Natural killer cell treated with Interleukin-12 subunit alpha and Interleukin-12 subunit beta and Interleukin-15 and Interleukin-18, amount 100 ng/mL, for 72 hours (primary cell): ENCODE data around the gene SLC30A10. TPM values are rescaled to one million over a fixed set of nuclear protein-coding genes. Genes with fewer than 3 reads are reported as not detected.
"Not testable (repeated sequence)": the region's sequence is repeated elsewhere in the genome, so short reads cannot be mapped to it uniquely, and the experiment has no call there.

Source experiments
- ATAC-seq, 2 donors: fragments of 150-1000 bp; cut with Tn5 transposase in 1 of 2; sonication (Bioruptor Pico), chemical (Tn5 transposase) in 1 of 2; 2 replicates each; pipeline ENCODE4 v1.10.0; 2021
- DNase-seq: peaks from one replicate; pipeline ENCODE4 v3.0.0; 2022; ENCODE audit warnings: low spot score
- H3K27ac Mint-ChIP-seq, 2 donors: 1 replicate in 1 of 2; 2 replicates in 1 of 2; pipeline ENCODE4 v1.8.0; 2022; ENCODE audit warnings: mixed read lengths in 2 of 2, mild to moderate bottlenecking in 1 of 2, moderate library complexity in 1 of 2
- H3K27me3 Mint-ChIP-seq, 2 donors: 1 replicate in 1 of 2; 2 replicates in 1 of 2; pipeline ENCODE4 v1.8.0; 2022; ENCODE audit warnings: mixed read lengths in 2 of 2
- H3K36me3 Mint-ChIP-seq: one replicate; pipeline ENCODE4 v1.8.0; 2022; ENCODE audit warnings: mixed read lengths
- H3K4me1 Mint-ChIP-seq, 2 donors: 1 replicate in 1 of 2; 2 replicates in 1 of 2; pipeline ENCODE4 v1.8.0; 2022; ENCODE audit warnings: low read depth in 2 of 2, mixed read lengths in 2 of 2, mild to moderate bottlenecking in 1 of 2
- H3K4me3 Mint-ChIP-seq: one replicate; pipeline ENCODE4 v1.8.0; 2022; ENCODE audit warnings: mixed read lengths
- H3K9me3 Mint-ChIP-seq: 2 replicates; pipeline ENCODE4 v1.8.0; 2022; ENCODE audit warnings: mixed read lengths
- total RNA-seq, 2 donors: library from RNA; stranded (reverse); gene quantifications; one replicate each; pipeline ENCODE4 v1.2.3, GENCODE V29; 2022

Gene SLC30A10
- total RNA-seq: not detected

DNA sequence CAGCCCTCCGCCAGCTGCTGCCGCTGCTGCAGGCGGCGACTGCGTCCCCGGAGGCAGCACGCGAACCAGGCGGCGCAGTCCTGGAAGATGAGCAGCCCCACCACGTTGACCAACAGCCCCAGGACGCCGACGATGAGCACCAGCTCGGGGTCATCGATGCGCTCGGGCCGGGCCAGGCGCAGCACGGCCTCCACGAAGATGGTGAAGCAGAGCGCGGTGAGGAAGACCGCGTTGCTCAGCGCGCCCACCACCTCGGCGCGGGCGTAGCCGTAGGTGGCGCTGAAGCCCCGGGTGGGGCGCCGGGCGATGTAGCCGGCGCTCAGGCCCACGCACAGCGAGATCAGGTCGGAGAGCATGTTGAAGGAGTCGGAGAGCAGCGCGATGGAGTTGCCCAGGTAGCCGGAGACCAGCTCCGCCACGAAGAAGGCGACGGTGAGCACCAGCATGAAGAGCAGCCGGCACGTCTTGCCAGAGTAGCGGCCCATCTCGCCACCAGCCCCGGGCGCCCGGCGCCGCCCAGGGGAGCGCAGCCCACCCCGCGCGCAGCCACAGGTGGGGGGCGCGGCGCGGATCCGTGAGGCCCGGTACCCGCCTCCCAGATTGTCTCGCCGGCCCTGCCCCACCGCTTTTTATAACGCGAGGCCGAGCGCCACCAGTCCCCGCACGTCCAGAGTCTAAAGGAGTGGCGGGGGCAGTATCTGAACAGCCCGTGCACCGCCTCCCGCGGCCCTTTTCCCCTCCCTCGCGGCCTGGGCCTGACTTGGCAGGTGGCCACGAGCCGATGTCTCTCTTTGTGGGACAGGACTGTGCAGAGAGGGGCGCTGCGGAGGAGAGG lies at the start of gene SLC30A10:
SLC30A10 (minus strand) TSS at position 602 of the 835 bp plus-strand sequence; CDS start at position 485, 117 bp downstream.
- DNase-seq: no peak
- Mint-ChIP-seq H3K4me1 (peaks cover 0 to 5% of the 10 kb centered on the region in 2 donors), H3K27ac (no peak within 1 kb of the TSS), H3K9me3 (no peaks in the 10 kb centered on the region), H3K4me3 (peak within 1 kb of the TSS; percentile 49), H3K36me3 (peaks cover 6% of the 10 kb centered on the region), H3K27me3 (peaks cover 29 to 37% of the 10 kb centered on the region in 2 donors)
- peak; percentile 39 to 51 for ATAC-seq

DNA sequence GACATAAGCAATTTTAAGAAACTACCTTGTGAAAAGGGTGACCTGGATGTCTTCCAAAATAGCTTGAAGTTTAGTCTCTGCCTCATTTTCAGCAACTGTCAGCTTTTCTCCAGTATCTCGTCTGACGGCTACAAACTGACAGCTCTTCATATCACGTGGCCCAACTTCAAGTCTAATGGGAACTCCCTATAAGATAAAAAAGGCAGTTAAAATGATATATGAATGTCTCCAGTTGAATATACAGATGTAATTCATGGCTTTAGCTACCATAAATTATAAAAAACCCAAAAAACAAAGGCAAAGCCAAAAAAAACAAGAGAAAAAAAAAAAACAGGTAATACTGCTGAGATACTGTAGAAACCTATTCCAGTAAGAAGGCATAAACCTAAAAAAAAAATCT lies 44.9 kb upstream of the SLC30A10 start:
- Mint-ChIP-seq H3K27me3 (no peaks in the 10 kb centered on the region), H3K4me3 (no peak overlapping the region), H3K4me1 (no peaks in the 10 kb centered on the region), H3K27ac (no peak overlapping the region), H3K9me3 (no peaks in the 10 kb centered on the region), H3K36me3 (peaks cover 19% of the 10 kb centered on the region)
- no peak for ATAC-seq
- DNase-seq: no peak

- Mint-ChIP-seq H3K27ac (peak overlapping the region in 1 of 2 donors; percentile 2), H3K27me3 (no peaks in the 10 kb centered on the region), H3K4me1 (peaks cover 8 to 11% of the 10 kb centered on the region in 2 donors), H3K36me3 (peaks cover 11% of the 10 kb centered on the region), H3K9me3 (no peaks in the 10 kb centered on the region), H3K4me3 (no peak overlapping the region)
- DNase-seq: no peak
- no peak for ATAC-seq
Observed at GRCh38 chr1:219967361-219967760, 39.0 kb upstream of the SLC30A10 start.

- H3K4me1 Mint-ChIP-seq: peaks cover 8 to 11% of the 10 kb centered on the region in 2 donors
- H3K9me3 Mint-ChIP-seq: no peaks in the 10 kb centered on the region
- no peak overlapping the region for H3K27ac Mint-ChIP-seq
- no peak for DNase-seq
- H3K4me3 Mint-ChIP-seq: no peak overlapping the region
- no peak for ATAC-seq
- H3K27me3 Mint-ChIP-seq: no peaks in the 10 kb centered on the region
- H3K36me3 Mint-ChIP-seq: peaks cover 11% of the 10 kb centered on the region
Observed at GRCh38 chr1:219966071-219966349, 37.7 kb upstream of the SLC30A10 start.

- H3K27ac Mint-ChIP-seq: no peak overlapping the region
- H3K4me1 Mint-ChIP-seq: peaks cover 8 to 11% of the 10 kb centered on the region in 2 donors
- H3K9me3 Mint-ChIP-seq: no peaks in the 10 kb centered on the region
Observed at GRCh38 chr1:219965285-219966070, 37.1 kb upstream of the SLC30A10 start.

GRCh38 chr1:219963432-219963831 lies 35.1 kb upstream of the SLC30A10 start:
- Mint-ChIP-seq H3K27me3 (no peaks in the 10 kb centered on the region), H3K4me3 (no peak overlapping the region), H3K36me3 (peaks cover 11% of the 10 kb centered on the region), H3K27ac (no peak overlapping the region), H3K9me3 (no peaks in the 10 kb centered on the region), H3K4me1 (peaks cover 8 to 11% of the 10 kb centered on the region in 2 donors)
- DNase-seq: no peak
- no peak for ATAC-seq

More at GRCh38 chr1:219965285-219966070, 37.1 kb upstream of the SLC30A10 start:
- DNase-seq (no peak), ATAC-seq (peak in 1 of 2 donors; percentile 5)
- H3K36me3 Mint-ChIP-seq: peaks cover 11% of the 10 kb centered on the region
- no peak overlapping the region for H3K4me3 Mint-ChIP-seq
- H3K27me3 Mint-ChIP-seq: no peaks in the 10 kb centered on the region

DNA sequence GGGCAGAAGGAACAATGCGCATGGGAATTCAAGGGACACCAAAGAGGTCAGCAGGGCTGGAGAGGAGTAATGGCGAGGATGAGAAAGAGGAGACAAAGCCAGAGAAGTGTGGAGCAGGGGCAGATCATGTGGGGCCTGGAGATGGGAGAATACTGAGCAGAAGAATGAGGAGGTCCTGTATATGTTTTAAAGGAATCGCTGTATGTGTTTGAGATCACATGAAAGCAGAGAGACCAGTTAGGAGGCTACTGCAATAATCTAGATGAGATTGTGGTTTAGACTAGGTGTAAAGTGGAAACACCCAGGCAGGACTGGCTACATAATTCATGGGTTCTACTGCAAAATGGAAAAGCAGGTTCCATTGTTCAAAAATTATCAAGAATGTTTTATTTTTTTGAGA lies 33.3 kb upstream of the SLC30A10 start:
- Mint-ChIP-seq H3K27me3 (no peaks in the 10 kb centered on the region), H3K27ac (no peak overlapping the region), H3K4me1 (no peaks in the 10 kb centered on the region), H3K36me3 (no peaks in the 10 kb centered on the region), H3K9me3 (no peaks in the 10 kb centered on the region), H3K4me3 (no peak overlapping the region)
- ATAC-seq (peak; percentile 20 to 54), DNase-seq (no peak)

GRCh38 chr1:219959540-219960203 lies 31.3 kb upstream of the SLC30A10 start:
- Mint-ChIP-seq H3K36me3 (no peaks in the 10 kb centered on the region), H3K9me3 (no peaks in the 10 kb centered on the region), H3K4me1 (no peaks in the 10 kb centered on the region), H3K27ac (no peak overlapping the region), H3K27me3 (peaks cover 0 to 6% of the 10 kb centered on the region in 2 donors), H3K4me3 (no peak overlapping the region)
- DNase-seq (no peak), ATAC-seq (no peak)

GRCh38 chr1:219958875-219959417 lies 30.6 kb upstream of the SLC30A10 start:
- Mint-ChIP-seq H3K27me3 (peaks cover 2 to 7% of the 10 kb centered on the region in 2 donors), H3K4me1 (no peaks in the 10 kb centered on the region), H3K4me3 (no peak overlapping the region)

DNA sequence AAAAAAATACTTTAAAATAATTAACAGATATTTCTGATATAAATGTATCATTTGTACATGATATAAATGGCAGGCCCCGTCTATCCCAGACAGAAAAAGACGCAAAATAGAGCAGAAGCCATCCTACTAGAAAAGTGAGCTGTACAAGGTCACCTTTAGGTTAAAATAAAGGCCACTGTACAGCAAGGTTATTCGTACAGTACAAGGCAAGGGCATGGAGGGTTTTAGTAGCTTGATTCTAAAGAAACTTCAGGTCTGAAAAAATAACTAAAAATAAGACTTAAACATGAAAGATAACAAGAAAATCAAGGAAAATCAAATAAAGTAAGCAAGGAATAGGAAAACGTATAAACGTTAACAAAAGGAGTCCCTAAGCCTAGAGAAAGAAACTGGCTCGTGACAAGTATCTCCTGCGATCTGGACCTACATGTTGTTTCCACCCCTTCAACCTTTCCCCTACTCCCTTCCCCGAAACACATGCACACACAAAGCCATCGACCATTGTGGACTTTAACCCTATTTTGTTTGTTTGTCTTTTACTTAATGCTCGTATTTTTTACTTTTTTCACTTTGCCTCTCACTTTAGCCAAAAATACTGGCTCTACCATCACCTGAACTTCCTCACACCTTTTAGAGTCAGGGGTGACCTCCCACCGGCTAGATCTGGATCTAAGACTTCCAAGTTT lies 26.5 kb upstream of the SLC30A10 start:
- DNase-seq (no peak), ATAC-seq (no peak)
- Mint-ChIP-seq H3K27me3 (peaks cover 2 to 7% of the 10 kb centered on the region in 2 donors), H3K9me3 (no peaks in the 10 kb centered on the region), H3K27ac (no peak overlapping the region), H3K36me3 (no peaks in the 10 kb centered on the region), H3K4me3 (no peak overlapping the region), H3K4me1 (no peaks in the 10 kb centered on the region)

More at GRCh38 chr1:219958875-219959417, 30.6 kb upstream of the SLC30A10 start:
- DNase-seq (no peak), ATAC-seq (no peak)
- Mint-ChIP-seq H3K9me3 (no peaks in the 10 kb centered on the region), H3K36me3 (no peaks in the 10 kb centered on the region), H3K27ac (no peak overlapping the region)

GRCh38 chr1:219954052-219954451 lies 25.7 kb upstream of the SLC30A10 start:
- Mint-ChIP-seq H3K27ac (no peak overlapping the region), H3K27me3 (peaks cover 2 to 7% of the 10 kb centered on the region in 2 donors), H3K4me3 (no peak overlapping the region), H3K9me3 (no peaks in the 10 kb centered on the region), H3K36me3 (no peaks in the 10 kb centered on the region), H3K4me1 (no peaks in the 10 kb centered on the region)
- DNase-seq (no peak), ATAC-seq (no peak)

GRCh38 chr1:219952361-219952760 lies 24.0 kb upstream of the SLC30A10 start:
- no peaks in the 10 kb centered on the region for H3K9me3 Mint-ChIP-seq
- DNase-seq (no peak), ATAC-seq (no peak)
- H3K4me3 Mint-ChIP-seq: no peak overlapping the region
- no peak overlapping the region for H3K27ac Mint-ChIP-seq
- H3K4me1 Mint-ChIP-seq: no peaks in the 10 kb centered on the region
- no peaks in the 10 kb centered on the region for H3K36me3 Mint-ChIP-seq
- H3K27me3 Mint-ChIP-seq: peaks cover 2 to 7% of the 10 kb centered on the region in 2 donors

GRCh38 chr1:219949227-219949626 lies 20.9 kb upstream of the SLC30A10 start:
- H3K9me3 Mint-ChIP-seq, DNase-seq, H3K36me3 Mint-ChIP-seq, H3K27ac Mint-ChIP-seq, ATAC-seq, H3K4me3 Mint-ChIP-seq, H3K4me1 Mint-ChIP-seq: not testable (repeated sequence)
- peaks cover 12 to 14% of the 10 kb centered on the region in 2 donors for H3K27me3 Mint-ChIP-seq
